GM23248 (cell line): ENCODE data around the gene SCRN2.

Experiments
- EZH2 ChIP-seq: fragments of 200-600 bp; sonication (generic); IDR thresholded peaks from 2 replicates; pipeline ENCODE4 v1.6.1; 2018; ENCODE audit warnings: antibody characterized with exemption, mild to moderate bottlenecking; ENCODE audit not compliant: insufficient read depth, poor library complexity, severe bottlenecking
- EZH2phosphoT487 ChIP-seq: fragments of 200-600 bp; sonication (generic); IDR thresholded peaks from 2 replicates; pipeline ENCODE4 v1.6.1; 2018; ENCODE audit warnings: antibody characterized with exemption, moderate library complexity, mild to moderate bottlenecking, low read depth; ENCODE audit not compliant: insufficient read depth

GRCh38 chr17:47871048-47871447, 30.0 kb upstream of the SCRN2 start:
- TF ChIP-seq EZH2 (no peak), EZH2phosphoT487 (no peak)
